GOT3 (cell line): ENCODE results near the gene INPP5J.
"Not testable (repeated sequence)": the region's sequence is repeated elsewhere in the genome, so short reads cannot be mapped to it uniquely, and the experiment has no call there.

Experiments used
- DNase-seq: peaks from one replicate; lab custom pipeline; 2025; ENCODE audit warnings: mixed read lengths; lab: John Stamatoyannopoulos, UW

INPP5J gene

DNA sequence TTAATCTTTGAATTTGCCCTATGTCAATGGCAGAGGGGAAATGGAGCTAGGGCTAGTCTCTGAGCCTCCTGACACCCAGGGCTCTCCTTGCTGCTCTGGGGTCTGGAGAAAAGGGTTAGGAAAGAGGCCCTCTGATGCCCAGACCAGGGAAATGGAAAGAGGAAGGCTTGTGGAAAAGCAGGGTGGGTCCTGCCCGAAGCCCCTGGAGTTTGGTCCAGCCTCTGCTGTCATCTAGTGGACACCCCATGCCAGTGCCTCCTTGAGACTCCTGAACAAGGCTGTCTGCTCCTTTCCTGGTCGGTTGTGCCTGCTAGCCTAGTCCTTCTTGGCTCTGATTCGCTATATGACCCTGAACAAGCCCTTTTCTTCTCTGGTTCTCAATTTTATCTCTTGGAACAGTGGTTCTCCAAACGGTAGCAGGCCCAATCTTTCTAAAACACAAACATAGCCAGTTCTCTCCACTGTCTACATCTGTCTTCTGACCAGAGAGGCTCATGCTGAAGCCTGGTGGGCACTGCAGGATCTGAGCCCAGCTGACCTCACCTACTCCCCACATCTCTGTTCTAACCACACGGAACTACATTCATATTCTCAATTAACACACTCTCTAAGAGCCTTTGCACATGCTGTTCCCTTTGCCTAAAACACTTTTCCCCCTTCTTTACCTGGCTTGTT lies 26.3 kb downstream of the INPP5J start:
- no peak for DNase-seq

- DNase-seq, result no peak
Observed at GRCh38 chr22:31150615-31151014, 27.8 kb downstream of the INPP5J start.

- DNase-seq, result no peak
Observed at GRCh38 chr22:31151872-31152271, 29.1 kb downstream of the INPP5J start.

GRCh38 chr22:31153357-31153756 lies 30.6 kb downstream of the INPP5J start:
- no peak for DNase-seq

DNA sequence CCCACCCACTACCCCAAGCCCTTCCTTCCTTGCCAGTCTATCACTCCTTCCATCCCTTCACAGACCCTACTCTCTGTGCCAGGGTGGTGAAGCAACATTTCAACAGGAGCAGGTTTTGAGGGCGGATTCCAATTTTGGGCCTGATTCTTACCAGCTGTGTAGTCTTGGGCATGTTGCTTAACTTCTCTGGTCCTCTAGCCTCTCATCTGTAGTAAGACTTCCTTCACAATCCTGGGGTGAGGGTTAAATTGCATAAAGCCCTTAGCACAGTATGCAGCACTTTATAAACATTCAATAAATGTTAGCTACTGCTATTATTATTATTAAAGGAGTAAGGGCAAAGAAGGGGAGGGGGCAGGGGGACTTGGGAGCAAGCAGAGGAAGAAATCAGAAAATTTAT lies 32.2 kb downstream of the INPP5J start:
- DNase-seq, result no peak

GRCh38 chr22:31155422-31155821 lies 32.7 kb downstream of the INPP5J start:
- DNase-seq, result no peak

GRCh38 chr22:31160328-31160978 lies 37.7 kb downstream of the INPP5J start:
- no peak for DNase-seq

- no peak for DNase-seq
Observed at GRCh38 chr22:31161386-31161785, 38.6 kb downstream of the INPP5J start.

DNA sequence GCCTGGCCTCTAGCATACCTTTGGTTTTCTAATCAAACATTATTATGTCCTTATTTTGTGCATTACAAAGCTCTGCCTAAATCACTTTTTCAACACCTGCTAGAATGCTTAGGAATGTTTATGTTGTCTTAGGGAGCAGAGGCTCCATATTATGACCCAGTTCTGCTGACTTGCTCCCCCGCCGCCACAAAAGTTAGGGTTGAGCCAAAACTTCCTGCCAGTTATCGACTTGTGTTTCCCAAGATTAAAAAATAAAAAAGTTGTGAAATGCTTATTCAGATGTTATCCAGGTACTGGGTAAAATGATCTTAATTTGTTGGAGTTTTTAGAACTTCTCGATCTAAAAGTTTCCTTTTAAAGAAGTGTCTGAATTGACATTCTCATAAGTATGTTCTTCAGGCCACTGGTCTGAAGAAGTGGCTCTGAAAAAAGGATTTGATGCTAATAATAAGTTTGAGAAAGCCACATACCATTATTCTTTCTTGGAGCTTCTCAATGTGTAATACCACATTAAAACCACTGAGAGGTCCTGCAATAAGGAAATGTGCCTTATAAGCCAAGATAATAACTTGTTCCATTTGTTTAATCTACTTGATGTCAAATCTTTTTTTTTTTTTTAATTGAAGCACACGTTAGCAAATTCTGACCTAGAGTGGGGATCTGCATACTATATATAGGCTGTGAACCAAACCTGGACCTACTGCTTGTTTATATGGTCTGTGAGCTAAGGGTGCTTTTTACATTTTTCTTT lies 39.4 kb downstream of the INPP5J start:
- no peak for DNase-seq

GRCh38 chr22:31170971-31171370 lies 48.2 kb downstream of the INPP5J start:
- DNase-seq, result no peak

DNA sequence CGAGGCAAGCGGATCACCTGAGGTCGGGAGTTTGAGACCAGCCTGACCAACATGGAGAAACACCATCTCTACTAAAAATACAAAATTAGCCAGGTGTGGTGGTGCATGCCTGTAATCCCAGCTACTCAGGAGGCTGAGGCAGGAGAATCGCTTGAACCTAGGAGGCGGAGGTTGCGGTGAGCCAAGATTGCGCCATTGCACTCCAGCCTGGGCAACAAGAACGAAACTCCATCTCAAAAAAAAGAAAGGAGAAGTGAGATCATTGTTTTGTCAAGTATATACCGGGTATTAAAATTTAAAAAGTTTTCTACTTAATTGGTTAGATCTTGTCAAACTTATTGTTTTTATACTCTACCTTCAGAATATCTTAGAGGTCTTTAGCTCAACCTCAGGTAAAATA lies 49.0 kb downstream of the INPP5J start:
- DNase-seq, result not testable (repeated sequence)

- no peak for DNase-seq
Observed at GRCh38 chr22:31173386-31174145, 50.8 kb downstream of the INPP5J start.

DNA sequence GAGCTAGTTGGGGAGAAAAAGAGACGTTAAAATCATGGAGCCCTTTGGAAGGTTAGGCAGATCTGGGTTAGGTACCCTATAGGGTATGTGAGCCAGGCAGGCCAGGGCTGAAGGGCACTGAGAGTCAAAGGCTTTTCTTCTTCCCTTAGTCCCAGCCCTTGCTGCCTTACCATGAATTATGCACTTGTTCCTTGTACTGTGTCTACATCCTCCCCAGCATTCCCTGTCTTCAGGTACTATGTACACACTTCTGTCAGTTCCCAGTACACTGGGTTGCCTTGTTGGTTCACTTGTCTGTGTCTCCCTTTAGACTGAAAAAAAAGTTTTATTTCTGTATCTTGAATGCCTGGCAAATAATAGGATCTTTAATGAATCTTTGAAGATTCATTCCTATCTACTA lies 54.2 kb downstream of the INPP5J start:
- DNase-seq, result no peak

GRCh38 chr22:31177420-31178162 lies 54.8 kb downstream of the INPP5J start:
- DNase-seq, result no peak

GRCh38 chr22:31178859-31179258 lies 56.1 kb downstream of the INPP5J start:
- DNase-seq, result no peak

GRCh38 chr22:31179345-31179744 lies 56.6 kb downstream of the INPP5J start:
- no peak for DNase-seq

- DNase-seq, result no peak
Observed at GRCh38 chr22:31184015-31184414, 61.2 kb downstream of the INPP5J start.
